Activated CD8-positive, alpha-beta memory T cell treated with anti-CD3 and anti-CD28 coated beads, Interleukin-2, amount 50 U/mL, for 4 hours (primary cell): ENCODE data around the gene C19orf85.

Experiments used
- DNase-seq: peaks from one replicate; pipeline ENCODE4 v3.0.0-alpha.2; 2020

The C19orf85 gene

GRCh38 chr19:55474269-55475265, 10.0 kb upstream of the C19orf85 start:
- no peak for DNase-seq

DNA sequence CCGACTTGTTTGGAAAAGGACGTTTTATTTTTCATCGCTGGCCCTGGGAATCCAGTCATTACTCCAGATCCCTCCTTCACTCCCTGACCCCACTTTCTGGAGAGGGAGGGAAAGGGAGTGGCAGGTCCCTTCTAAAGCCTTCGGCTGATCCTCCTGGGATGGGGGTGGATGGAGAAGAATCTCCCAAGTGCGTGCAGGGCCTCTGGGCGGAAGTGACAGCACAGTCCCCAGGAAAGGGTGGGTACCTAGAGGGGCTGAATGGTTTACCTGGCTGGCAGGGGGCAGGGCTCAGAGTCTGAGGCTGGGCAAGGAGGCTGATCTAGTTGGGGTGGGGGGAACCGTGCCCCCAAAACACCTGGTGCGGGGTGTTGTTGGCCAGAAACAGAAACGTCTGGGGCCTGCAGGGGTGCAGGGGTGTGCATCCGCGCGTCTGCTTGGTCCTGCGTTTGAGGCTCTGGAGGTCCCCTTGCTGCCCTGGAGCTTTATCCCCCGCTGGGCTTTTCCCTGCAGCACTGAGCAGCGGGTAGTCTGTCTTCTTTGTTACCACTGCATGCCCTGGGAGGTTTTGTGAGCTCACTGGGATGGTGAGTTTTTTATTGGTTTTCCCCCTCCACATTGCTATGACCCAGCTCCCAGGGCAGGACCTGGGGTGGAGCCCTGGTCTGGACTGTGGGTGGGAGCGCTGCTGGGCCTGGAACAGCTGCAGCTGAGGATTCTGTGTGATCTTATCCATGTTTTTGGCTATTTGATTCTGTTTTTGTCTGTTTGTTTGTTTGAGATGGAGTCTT, 8.9 kb upstream of the C19orf85 start:
- DNase-seq: no peak

GRCh38 chr19:55472463-55472862, 7.9 kb upstream of the C19orf85 start:
- no peak for DNase-seq

DNA sequence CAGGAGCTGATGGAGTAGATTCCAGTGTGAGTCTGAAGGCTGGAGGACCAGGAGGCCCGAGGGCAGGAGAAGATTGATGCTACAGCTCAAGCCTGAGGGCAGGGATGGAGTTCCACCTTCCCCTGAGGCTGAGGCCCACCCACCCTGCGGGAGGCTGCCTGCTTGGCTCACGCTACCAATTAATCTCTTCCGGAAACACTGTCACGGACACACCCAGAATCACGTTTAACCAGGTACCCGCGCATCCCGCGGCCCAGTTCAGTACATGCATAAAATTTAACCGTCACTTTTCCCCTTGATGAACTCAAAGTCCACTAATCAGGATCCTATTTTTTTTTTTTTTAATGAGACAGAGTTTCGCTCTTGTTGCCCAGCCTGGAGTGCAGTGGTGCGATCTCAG, 6.7 kb upstream of the C19orf85 start:
- no peak for DNase-seq

GRCh38 chr19:55468054-55468393, 3.5 kb upstream of the C19orf85 start:
- DNase-seq: no peak

DNA sequence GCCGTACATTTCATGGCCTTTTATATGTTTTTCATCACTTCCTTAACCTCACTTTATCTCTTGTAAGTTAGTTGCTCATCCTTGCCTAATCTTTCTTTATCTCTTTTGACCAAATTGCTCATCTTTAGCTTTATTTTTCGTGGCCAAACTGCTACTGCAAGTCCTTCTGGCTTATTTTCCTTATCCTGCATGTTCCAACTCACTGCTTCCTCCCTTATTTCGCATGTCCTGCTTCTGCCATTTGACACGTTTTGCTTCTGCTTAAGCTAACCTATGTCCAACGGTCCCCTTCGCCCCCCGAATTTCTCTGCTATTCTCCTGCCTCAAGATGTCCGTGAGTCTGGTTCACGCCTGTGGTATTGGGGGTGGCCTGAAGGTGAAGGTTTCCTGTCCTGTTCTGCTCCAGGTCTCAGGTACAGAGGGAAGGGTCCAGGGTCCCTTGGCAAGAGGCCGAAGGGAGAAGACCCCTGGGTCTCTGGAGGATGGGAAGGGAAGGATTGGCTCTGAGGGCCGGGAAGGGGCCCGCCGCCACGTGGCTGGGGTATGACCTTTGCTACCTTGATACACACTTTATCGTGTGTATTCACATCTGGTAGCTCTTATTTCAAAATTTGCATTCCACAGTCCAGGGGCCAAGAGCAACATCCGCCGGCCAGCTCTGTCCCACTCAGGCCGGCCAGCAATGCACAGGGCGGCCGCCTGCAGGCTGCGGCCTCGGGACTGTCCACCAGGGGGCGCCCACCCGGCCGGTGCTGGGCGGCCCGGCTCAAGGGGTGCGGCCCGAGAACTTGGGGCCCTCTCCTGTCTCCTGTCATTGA, 2.9 kb upstream of the C19orf85 start:
- peak; percentile 71 for DNase-seq

- DNase-seq: no peak
Measured at GRCh38 chr19:55466241-55466614, 1.7 kb upstream of the C19orf85 start.

DNA sequence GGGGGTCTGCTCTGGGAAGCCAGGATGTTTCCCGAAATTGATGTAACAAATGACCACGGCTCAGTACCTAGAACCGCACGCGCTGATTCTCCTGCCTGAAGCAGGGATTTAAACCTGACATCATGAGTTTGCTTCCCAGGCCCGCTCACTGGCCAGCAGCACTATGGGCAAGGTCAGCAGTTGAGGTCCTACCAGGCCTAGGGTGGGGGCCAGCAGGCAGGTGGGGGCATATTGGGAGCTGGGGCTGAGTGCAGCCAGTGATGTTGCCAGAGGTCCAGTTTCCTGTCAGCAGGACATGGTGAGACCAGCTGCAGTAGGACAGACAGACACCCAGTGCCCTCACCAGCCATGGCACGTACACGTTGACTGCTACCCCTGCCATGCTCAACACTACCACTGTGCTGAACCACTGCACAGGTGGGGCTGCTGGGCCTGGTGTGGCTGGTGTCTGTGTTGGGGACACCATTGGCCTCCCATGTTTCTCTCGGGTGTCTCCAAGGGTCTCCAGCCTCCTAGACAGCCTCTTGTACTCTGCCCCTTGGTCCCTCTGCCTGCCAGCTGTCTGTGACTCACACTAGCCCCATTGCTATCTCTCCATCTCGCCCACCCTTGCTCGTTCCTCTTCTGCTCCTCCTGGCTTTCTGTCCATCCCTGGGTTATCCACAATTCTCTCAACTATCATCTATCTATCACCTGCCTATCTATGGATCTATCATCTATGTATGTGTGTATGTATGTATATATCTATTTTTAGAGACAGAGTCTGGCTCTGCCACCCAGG, 1.1 kb upstream of the C19orf85 start:
- no peak for DNase-seq

DNA sequence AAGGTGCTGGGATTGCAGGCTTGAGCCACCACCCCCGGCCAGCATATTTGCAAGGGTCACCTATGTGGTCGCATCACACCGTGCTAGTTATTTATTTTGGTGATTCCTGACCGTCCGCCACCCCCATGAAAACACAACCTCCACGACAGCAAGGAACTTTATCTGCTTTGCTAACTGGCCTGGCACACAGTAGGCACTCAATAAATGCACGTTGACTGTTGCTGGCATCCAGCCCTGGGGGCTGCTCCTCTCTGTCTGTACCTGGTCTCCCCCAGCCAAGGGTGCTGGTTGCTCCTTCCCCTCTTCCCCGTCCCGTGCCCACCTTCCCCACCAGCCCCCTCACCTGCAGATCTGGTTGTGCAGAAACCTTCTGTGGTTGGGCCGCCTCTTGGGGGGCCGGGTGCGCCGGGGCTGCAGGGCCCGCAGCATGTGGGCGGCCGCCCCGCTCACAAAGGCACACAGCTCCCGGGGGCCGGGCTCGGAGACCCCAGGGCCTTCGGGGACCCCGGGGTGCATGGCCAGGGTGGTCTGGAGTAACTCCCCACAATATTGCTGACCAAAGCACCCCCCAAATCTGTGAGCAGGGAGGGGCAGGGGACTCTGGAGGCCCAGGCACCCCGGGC, 401 bp downstream of the C19orf85 start:
- DNase-seq: no peak

- no peak for DNase-seq
Measured at GRCh38 chr19:55463583-55464031, 944 bp downstream of the C19orf85 start.

GRCh38 chr19:55462722-55463121, 1.8 kb downstream of the C19orf85 start:
- no peak for DNase-seq

DNA sequence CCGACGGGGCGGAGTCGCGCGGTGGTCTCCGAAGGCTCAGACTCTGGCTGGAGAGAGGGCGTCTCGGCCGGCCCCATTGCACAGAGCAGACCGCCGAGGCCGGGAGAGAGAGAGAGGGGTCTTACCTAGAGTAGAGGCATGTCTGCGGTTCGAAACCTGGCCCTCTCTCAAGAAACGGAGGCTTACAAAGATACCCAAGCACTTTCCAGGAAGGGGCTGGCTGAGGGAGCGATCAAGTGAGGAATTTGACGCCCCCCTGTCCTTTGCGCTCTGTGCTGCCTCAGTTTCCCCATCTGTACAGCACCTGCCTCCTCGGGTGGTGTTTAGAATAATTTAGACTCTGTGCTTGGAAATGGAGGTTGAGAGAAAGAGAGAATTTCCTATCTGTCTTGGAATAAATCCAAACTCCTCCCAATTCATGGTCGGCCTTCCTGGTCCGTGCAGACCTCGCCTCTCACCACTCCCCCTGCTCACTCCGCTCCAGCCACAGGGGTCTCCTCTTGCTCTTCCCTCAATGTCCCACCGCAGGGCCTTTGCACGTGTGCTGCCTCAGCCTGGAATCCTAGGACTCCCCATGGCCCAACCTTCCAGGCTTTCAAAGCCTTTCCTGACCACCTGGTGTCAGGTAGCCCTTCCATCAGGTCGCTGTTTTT, 2.5 kb downstream of the C19orf85 start:
- no peak for DNase-seq

- peak; percentile 100 for DNase-seq
Measured at GRCh38 chr19:55461259-55461973, 3.1 kb downstream of the C19orf85 start, which contains the start of gene ISOC2. ISOC2 (minus strand) TSS chr19:55461642; CDS start chr19:55456486, 5,156 bp downstream.

DNA sequence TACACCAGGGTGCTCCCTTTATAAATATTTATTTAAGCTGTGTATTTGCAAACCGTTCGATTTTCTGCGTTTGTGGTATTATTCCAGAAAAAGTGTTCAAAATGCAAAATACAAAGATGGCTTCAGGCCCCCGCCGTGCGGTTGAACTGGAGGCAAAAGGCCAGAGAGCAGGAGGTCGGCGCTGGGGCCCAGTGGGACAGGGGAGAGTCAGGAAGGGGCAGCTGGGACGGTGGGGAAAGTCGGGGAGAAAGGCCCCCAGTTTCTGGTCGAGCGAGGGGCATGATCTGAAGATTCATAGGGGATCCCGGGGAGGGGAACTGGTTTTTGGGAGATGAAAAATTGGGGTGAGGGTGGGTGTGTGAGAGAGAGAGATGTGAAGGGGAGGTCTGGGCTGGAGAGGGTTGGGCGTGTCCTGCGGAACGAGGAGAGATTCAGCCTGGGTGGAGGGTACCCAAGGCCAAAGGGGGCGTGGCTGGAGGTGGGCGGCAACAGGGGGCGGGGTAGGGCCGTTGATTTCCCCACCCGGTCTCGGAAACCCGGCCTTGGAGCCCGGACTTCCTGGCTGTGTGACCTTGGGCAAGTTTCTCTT, 3.8 kb downstream of the C19orf85 start:
- peak; percentile 47 for DNase-seq

DNA sequence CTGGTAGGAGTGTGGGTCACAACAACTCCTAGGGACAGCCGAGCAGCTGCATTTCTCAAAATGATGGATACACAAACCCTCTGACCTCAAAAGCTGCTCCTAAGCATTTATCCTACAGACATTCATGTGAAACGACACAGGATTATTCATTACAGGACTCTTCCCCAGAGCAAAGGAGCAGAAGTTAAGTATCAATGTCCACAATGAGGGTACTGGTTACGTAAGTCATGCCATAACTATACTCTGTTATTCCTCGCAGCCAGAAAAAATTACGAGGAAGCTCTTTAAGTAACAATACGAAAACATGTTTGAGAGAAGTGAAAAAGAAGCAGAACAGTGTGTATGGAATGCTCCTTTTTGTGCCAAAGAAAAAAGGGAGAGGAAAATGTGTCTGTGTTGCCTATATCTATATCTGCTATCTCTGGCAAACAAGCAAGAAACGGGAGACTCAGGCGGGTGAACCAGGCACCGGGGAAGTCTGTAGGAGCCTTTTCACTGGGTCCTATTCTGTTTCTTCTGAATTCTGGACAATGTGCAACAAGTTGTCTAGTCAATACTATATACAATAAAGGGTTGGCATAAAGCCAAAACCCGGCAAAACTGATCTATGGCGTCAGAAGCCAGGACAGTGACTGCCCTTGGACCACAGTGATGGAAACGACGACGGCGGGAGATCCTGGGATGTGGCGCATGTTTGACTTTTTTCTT, 4.4 kb downstream of the C19orf85 start:
- no peak for DNase-seq

GRCh38 chr19:55459551-55459949, 5.0 kb downstream of the C19orf85 start:
- DNase-seq: no peak

- DNase-seq: no peak
Measured at GRCh38 chr19:55457683-55458457, 6.7 kb downstream of the C19orf85 start.

- DNase-seq: no peak
Measured at GRCh38 chr19:55456347-55456746, 8.2 kb downstream of the C19orf85 start.
